ENCODE data around the gene RGMB.
A peak's percentile ranks its signal among the peaks of the same experiment; 100 is the strongest.
"Not testable (repeated sequence)": the region's sequence is repeated elsewhere in the genome, so short reads cannot be mapped to it uniquely, and the experiment has no call there.

The RGMB gene, protein sequence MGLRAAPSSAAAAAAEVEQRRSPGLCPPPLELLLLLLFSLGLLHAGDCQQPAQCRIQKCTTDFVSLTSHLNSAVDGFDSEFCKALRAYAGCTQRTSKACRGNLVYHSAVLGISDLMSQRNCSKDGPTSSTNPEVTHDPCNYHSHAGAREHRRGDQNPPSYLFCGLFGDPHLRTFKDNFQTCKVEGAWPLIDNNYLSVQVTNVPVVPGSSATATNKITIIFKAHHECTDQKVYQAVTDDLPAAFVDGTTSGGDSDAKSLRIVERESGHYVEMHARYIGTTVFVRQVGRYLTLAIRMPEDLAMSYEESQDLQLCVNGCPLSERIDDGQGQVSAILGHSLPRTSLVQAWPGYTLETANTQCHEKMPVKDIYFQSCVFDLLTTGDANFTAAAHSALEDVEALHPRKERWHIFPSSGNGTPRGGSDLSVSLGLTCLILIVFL

DNA sequence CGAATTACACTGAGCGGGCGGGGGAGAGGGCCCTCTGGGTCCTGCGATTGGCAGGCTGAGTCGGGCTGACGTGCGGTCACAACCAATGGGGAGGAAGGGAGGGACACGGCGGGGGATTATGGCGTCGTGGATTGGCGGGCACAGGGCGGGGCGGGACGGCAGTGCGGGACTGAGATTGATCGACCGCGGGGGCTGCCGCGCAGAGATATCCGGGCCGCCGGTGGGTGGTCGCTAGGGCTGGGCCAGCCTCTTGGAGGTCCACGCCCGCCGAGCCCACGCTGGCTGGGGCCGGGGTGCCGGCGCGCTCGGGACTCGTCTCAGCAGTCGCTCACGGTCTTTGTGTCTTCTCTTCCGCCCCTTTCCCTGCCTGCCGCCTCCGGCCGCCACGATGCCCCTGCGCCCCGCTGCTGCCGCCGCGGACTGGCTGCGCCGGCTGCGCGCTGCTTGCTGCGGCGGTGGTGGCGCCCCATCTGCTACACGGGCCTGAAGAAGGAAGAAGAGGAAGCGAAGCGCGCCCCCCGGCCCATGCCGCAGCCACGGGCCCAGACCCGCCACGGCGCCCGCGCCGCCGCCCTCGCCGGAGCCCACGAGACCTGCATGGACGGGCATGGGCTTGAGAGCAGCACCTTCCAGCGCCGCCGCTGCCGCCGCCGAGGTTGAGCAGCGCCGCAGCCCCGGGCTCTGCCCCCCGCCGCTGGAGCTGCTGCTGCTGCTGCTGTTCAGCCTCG is at the start of gene RGMB:
Gene RGMB, plus strand, starts transcription at position 200 of the 728 bp plus-strand sequence. Its CDS starts 408 bp downstream, at position 608.
- DNase-seq, result peak; percentile 97

DNA sequence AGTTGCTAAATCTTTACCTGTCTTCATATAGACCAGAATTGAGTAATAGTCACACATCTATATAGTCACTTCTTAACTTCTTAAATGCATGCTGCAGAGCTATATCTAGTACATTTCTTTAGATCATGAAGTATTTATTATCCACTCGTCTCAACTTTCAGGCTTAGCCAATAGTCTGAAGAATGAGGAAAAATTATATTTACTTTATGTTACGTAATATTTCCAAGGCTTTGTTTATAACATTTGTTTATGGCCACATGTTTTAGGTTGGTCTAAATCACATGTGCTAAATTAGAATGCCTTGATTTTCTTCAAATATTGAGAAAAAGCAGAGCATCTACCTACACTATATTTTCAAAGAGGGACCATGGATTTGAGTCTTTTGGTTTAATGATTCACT is 47.2 kb upstream of the RGMB start:
- DNase-seq, result no peak

DNA sequence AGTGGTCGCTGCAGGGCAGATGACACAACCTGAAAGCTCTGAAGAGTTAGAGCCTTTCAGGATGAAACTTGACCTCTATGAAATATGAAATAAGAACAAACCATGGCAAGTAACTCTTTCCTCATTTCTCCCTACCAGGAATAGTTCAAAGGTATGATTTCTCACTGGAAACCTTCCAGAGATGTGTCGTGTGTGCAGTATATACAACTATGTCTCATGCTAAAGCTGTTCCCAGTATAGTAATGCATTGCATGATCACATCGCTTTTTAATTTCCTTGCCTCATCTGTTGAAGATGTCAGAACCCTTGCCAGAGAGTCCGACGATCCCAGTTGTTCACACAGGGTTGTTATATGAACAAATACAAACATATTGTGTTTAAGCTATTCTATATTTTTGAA is 45.8 kb upstream of the RGMB start:
- DNase-seq, result no peak

DNA sequence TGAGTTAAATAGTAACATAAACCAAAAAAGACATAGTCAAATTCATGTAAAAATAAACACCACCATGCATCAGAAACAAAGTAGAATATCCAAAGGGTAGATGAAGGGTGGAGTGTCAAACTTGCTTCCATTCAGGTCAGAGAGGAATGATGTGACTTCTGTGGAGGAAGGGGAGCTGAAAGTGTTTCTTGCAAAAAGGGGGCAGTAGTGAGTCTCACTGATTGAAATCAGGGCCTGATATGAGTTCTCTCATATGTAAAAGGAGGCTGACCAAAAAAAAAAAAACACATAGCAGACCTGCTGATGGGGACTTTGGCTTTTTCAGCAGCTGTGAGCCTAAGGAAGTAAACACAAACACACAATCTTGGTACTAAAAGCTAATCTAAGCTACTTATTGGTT is 38.8 kb upstream of the RGMB start:
- DNase-seq, result no peak

DNA sequence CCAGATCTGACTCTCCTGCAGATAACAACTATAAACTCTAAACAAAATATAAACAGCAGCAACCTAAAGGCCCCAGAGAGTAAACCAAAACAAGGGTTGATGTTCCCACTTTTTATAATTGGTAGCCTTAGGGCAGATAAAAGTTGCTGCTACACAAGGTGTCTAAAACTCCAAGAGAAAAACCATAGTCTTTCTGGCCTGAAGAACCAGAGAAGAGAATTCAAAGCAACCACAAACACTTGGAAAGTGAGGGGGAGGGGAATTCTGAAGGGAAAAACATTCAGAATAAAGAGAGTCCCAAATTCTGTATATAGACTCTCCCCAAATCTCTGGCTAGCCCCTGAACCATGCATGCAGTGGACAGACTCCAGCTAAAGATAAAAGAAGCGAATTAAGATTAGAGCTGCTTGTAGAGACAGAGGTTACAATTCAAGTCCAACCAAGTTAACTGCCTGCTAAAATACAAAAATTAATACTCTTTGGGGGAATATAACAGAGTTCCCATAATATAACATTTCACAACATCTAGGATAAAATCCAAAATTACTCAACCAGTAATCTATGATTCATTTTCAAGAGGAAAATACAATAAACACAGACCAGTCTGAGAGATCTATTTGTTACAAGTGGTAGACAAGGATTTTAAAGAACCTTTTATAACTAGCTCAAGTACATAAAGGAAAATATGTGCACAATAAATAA is 37.5 kb upstream of the RGMB start:
- no peak for DNase-seq

DNA sequence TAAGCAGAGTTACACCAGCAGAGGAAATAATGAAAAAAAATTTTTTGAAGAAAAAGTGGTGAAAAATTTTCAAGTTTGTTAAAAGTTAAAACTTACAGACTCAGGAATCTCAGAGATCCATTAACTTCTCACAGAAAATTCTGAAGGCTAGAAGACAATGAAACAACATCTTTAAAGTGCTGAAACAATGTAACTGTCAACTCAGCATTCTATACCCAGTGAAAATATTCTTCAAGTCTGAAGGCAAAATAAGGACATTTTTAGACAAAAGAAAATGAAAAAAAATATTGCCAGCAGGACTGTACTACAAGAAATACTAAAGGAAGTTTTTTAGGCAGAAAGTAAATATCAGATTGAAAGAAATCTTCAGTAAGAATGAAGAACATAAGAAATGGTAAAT is 36.7 kb upstream of the RGMB start:
- no peak for DNase-seq

DNA sequence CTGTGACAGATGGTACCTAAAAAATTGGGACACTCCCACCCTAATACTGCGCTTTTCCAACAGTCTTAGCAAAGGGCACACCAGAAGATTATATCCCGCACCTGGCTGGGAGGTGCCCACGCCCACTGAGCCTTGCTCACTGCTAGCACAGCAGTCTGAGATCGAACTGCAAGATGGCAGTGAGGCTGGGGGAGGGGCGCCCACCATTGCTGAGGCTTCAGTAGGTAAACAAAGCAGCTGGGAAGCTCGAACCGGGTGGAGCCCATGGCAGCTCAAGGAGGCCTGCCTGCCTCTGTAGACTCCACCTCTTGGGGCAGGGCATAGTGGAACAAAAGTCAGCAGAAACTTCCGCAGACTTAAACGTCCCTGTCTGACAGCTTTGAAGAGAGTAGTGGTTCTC is 36.0 kb upstream of the RGMB start:
- DNase-seq, result not testable (repeated sequence)

DNA sequence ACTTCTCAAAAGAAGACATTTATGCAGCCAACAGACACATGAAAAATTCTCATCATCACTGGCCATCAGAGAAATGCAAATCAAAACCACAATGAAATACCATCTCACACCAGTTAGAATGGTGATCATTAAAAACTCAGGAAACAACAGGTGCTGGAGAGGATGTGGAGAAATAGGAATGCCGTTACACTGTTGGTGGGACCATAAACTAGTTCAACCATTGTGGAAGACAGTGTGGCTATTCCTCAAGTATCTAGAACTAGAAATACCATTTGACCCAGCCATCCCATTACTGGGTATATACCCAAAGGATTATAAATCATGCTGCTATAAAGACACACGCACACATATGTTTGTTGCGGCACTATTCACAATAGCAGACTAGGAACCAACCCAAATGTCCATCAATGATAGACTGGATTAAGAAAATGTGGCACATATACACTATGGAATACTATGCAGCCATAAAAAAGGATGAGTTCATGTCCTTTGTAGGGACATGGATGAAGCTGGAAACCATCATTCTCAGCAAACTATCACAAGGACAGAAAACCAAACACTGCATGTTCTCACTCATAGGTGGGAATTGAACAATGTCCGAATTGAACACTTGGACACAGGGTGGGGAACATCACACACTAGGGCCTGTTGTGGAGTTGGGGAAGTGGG is 34.8 kb upstream of the RGMB start:
- DNase-seq, result not testable (repeated sequence)

DNA sequence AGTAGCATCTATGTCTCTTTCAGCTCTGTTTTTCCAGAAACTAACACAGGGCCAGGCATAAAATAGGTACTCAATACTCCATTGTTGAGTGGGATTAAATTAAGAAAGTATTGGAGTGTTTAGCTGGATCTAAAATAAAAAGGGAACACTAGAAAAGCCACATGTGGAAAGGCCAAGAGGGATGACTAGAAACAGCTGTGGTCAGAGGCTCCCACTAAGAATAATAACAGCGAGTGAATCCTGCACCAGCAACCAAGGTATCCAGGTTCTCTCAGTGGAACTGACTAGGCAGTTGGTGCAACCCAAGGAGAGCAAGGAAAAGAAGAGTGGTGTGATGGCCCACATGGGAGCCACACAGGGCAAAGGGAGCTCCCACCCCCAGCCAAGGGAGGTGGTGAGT is 31.5 kb upstream of the RGMB start:
- no peak for DNase-seq

DNA sequence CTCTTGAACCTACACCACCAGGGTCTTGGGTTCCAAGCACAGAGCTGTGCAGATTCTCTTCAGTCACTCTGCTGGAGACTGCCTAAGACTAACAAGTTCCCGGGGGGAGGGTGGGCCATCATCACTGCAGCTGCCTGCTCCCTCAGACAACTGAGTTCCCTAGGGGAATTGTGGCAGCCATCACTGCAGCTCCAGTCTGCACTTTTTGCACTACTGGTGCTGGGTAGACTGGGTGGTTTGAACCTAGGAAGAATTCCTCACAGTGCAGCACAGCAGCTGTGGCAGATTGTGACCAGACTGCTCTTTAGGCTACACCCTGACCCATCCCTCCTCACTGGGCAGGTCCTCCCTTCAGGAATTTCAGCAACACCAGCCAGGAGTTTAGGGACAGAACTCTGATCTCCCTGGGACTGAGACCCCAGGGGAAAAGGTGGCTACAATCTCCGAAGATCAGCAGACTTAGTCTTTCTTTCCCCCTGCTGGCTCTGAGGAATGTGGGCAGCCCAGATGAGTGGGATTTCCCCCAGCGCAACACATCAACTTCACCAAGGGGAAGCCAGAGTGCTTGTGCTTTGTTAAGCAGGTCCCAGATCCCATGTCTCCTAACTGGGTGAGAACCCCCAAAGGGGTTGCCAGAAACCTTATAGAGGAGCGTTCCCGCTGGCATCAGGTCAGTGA is 30.9 kb upstream of the RGMB start:
- DNase-seq, result no peak

DNA sequence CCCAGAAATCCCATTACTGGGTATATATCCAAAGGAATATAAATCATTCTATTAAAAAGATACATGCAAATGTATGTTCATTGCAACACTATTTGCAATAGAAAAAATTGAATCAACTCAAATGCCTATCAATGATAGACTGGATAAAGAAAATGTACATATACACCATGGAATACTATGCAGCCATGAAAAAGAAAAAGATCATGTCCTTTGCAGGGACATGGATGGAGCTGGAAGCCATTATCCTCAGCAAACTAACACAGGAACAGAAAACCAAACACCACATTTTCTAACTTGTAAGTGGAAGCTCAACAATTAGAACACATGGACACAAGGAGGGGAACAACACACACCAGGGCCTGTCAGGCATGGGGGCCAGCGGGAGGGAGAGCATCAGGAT is 25.2 kb upstream of the RGMB start:
- not testable (repeated sequence) for DNase-seq

DNA sequence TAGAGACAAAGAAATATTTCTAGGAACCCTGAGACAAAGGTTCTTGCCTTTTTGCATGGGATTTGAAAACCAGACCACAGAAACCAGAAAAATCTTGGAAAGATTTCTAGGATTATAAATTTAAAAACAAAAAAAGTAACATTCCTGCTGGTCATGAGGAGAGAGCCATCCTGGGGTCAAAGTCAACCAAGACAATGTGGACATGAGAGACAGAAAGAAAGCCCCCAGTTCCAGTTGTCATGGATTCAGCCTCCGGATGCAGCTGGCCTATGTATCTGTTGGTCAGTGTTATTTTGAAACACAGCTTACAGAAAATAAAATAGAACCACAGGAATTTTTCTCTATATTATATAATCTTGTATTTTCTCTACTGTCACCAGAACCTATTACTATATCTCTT is 24.4 kb upstream of the RGMB start:
- DNase-seq, result no peak

DNA sequence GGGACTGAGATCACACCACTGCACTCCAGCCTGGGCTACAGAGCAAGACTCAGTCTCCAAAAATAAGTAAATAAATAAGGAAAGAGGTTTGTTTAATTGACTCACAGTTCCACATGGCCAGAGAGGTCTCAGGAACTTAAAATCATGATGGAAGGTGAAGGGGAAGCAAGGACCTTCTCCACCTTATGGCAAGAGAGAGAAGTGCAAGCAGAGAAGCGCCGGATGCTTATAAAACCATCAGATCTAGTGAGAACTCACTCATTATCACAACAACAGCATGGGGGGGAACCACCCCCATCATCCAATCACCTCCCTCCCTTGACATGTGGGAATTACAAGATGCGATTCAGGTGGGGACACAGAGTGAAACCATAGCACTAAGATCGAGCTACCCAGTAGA is 22.8 kb upstream of the RGMB start:
- DNase-seq, result no peak

DNA sequence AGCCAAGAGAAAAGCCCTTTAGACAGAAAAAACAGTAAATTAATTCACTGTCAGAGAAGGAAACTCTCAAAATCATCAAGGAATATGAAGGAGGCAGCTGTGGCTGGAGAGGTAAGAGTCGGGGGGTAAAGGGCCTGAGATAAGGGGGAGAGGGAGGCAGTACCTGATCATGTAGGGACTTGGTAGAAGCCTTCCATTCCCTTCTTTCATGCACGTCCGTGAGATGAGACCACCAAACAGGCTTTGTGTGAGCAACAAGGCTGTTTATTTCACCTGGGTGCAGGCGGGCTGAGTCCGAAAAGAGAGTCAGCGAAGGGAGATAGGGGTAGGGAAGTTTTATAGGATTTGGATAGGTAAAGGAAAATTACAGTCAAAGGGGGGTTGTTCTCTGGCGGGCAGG is 21.1 kb upstream of the RGMB start:
- DNase-seq, result not testable (repeated sequence)

DNA sequence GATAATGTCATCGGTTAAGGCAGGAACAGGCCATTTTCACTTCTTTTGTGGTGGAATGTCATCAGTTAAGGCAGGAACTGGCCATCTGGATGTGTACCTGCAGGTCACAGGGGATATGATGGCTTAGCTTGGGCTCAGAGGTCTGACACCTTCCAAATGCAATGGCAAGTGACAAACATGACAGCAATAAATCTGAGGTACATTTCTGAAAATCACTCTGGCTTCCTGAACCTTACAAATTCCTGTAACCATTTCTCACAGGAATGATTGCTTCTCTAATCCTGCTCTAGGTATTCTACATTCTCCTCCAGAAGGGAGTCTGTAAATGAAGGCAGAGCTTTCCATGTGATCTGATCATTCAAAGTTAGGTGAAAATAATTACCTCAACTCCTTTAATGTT is 20.7 kb upstream of the RGMB start:
- DNase-seq, result not testable (repeated sequence)

DNA sequence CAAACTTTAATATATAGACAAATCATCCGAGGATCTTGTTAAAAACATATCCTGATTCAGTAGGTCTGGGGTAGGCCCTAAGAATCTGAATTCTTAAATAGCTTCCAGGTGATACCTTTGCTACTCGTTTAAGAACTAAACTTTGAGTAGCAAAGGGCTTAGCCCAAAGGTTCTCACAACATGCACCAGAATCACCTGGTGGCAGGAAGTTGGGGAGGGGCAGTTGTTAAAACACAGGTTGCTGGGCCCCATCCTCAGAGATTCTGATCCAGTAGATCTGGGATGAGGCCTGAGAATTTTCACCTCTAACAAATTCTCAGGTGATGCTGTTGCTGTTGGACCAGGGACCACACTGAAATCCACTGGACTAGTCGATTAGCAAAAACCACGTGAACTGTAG is 20.0 kb upstream of the RGMB start:
- DNase-seq, result no peak

DNA sequence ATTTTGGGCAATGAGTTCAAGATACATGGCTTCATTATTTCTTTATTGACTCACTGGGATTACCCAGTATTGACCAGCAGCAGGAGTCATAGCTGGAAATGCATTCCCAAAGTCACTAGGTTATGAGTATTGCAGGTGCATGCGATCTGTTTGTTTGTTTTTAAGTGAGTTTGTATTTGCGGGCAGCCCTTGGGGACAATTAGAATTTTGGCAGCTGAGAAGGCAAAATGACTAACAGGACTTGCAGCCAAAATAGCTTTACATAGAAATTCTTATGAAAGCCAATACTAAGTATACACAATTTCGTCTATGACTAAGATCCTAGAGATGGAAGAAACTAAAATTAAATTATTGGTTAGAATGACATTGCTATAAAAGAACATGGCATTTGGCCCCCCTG is 18.1 kb upstream of the RGMB start:
- no peak for DNase-seq

DNA sequence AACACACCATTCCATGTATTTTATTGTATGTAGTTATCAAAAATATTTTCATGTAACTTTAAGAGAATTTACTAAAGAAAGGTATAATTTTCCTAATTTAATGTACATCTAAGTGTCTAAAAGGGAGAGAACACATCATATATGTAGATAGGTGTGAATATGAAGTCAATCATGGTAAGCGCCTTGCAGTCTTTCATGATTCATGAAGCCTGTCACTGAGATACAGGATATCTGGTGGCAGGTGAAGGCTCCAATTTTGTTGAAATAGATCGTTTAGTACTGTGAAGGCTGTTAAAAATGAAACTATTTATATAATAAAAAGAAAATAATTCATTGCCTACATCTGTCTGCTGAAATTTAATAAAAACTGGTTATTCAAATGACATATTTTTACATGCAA is 15.5 kb upstream of the RGMB start:
- DNase-seq, result no peak

DNA sequence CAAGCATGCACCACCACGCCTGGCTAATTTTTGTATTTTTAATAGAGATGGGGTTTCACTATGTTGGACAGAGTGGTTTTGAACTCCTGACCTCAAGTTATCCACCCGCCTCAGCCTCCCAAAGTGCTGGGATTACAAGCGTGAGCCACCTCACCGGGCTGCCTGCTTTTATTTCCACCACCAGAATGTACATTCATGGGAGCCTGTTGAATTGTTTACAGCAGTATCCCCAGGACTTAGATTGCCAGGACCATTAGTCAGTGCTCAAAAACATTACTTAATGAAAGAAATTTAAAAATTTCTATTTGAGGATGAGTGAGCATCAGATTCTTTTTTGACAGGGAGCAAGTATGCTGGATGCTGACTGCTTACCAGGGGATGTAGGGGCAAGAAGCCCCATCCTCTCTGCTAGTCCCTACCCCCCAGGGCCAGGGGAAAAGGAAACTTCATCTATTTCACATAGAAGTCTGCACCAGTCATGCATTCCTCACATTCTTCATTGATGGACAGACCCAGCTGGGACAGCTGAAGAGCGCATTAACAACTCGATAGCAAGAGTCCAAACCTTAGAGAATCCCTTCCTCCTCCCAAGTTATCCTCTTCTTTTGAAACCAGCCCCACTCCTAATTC is 10.3 kb upstream of the RGMB start:
- DNase-seq, result no peak

DNA sequence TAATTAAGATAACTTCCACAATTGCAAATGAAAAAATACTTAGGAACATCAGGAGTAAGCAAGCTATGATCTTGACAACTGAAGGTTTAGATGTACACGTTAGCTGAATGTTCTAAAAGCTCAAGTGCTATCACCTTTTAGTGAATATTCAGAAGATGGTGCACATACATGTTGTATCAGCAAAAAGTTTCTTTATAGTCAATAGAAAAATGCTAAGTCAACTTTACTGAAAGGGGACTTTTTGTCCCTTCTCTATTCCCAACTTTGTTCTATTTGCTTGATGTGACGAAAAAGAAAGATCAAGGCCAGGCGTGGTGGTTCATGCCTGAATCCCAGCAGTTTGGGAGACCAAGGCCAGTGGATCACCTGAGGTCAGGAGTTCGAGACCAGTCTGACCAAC is 7.6 kb upstream of the RGMB start:
- DNase-seq, result no peak

DNA sequence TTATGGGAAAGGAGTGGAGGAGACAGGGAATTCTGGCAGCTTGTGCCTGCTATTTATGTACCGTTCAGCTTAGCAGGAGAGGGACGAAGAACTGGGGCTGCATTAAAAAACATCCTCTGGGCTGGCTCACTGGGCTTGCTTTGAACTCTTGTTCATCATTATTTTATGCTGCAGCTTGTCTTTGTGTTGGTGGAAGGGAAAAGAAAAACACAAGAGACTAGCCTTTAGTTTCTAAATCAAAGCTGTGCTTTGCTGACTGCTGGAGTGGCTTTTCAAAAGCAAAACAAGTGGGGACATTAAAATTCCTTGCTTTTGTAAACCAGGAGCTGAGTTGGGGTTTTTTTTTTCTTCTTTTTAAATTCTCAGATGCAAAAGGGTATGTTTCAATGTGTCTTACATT is 5.9 kb upstream of the RGMB start:
- peak; percentile 26 for DNase-seq

Data from midbrain (tissue), 1 donor.